Measurements from ENCODE around the gene FRMD8. TPM values are rescaled to one million over a fixed set of nuclear protein-coding genes. Genes with fewer than 3 reads are reported as not detected.

Gene FRMD8
- total RNA-seq, 1 donor from 2014 or later: 22.6 TPM

DNA sequence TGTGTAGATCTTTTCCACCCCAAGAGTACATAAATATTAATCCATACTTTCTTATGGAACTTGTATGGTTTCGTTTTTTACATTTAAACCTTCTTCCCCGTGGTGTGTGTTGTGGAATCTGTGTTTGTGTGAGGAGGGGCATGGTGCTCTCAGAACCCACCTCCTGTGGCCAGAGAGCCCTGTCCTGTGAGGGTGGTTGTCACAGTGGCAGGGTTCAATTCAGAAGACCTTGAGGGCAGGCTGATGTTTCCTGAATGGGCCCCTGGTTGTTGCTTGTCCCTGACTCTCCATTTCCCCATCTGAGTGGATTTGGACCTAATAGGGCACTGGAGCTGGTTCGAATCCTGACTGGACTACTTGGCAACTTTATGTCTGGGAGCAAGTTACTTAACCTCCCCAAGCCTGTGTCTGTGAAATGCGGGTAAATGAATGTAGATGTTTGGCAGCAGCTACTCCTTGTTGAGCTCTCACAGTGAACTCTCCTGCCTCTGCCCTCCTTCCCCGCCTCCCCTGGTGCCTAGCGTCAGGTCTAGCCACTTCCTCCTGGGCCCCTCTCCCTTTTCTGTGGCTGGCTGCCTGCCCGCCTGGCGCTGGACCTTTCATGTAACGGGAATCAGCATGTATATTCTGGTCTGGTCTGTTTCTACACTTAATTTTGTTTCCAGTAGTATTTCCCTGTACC is 43.4 kb downstream of the FRMD8 start:
- TF ChIP-seq, protein P1, sequence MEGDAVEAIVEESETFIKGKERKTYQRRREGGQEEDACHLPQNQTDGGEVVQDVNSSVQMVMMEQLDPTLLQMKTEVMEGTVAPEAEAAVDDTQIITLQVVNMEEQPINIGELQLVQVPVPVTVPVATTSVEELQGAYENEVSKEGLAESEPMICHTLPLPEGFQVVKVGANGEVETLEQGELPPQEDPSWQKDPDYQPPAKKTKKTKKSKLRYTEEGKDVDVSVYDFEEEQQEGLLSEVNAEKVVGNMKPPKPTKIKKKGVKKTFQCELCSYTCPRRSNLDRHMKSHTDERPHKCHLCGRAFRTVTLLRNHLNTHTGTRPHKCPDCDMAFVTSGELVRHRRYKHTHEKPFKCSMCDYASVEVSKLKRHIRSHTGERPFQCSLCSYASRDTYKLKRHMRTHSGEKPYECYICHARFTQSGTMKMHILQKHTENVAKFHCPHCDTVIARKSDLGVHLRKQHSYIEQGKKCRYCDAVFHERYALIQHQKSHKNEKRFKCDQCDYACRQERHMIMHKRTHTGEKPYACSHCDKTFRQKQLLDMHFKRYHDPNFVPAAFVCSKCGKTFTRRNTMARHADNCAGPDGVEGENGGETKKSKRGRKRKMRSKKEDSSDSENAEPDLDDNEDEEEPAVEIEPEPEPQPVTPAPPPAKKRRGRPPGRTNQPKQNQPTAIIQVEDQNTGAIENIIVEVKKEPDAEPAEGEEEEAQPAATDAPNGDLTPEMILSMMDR (IDR thresholded peaks at IDR 0.05): no peak
- intact Hi-C loops (cut with DNase I): loop anchor here (5.0 kb wide), 1 partner anchor 72 kb away; no protein-coding TSS in a partner anchor
- ATAC-seq (peak; percentile 14 to 27), DNase-seq (peak; percentile 79)
- Histone ChIP-seq H3K36me3 (peaks cover 71% of the 10 kb centered on the region), H3K27ac (peak overlapping the region; percentile 74), H3K9me3 (no peaks in the 10 kb centered on the region), H3K27me3 (ENCODE audit: low read depth) (no peaks in the 10 kb centered on the region), H3K4me3 (peak overlapping the region; percentile 91), H3K4me1 (peaks cover 80% of the 10 kb centered on the region)

DNA sequence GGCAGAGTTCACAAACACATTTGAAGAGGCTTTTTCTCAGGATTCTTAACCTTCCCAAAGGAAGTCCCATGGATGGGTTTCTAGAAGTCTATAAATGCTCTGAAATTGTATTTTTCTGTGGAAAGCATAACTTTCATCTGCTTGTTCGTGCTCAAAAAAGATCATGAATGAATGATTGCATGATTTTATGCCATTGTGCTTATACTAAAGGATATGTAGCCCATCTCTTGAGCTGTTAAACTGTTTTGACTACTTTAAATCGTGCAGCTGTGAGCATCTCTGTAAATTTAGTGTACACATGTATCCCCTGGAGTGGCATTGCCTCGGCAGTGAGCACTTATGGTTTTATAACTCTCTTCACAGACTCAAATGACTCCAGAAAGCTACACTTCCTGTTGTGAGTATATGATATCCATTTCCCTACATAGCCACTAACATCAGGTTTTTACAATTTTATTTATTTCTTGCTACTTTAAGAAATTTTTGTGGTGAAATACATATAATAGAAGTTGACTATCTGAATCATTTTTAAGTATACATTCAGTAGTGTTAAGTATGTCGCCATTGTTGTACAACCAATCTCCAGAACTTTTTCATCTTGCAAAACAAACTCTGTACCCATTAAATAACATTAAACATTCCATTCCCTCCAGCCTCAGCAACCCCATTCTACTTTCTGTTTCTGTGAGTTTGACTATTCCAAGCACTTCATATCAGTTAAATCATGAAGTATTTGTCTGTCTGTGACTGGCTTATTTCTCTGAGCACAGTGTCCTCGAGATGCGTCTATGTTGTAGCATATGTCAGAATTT is 44.2 kb downstream of the FRMD8 start:
- Histone ChIP-seq H3K4me3 (peak overlapping the region; percentile 91), H3K9me3 (no peaks in the 10 kb centered on the region), H3K4me1 (peaks cover 88% of the 10 kb centered on the region), H3K36me3 (peaks cover 71% of the 10 kb centered on the region), H3K27ac (peak overlapping the region; percentile 74), H3K27me3 (ENCODE audit: low read depth) (no peaks in the 10 kb centered on the region)
- intact Hi-C loops (cut with DNase I): no loop called here
- TF ChIP-seq, protein P1 (IDR thresholded peaks at IDR 0.05): no peak
- DNase-seq: no peak
- ATAC-seq: no peak

DNA sequence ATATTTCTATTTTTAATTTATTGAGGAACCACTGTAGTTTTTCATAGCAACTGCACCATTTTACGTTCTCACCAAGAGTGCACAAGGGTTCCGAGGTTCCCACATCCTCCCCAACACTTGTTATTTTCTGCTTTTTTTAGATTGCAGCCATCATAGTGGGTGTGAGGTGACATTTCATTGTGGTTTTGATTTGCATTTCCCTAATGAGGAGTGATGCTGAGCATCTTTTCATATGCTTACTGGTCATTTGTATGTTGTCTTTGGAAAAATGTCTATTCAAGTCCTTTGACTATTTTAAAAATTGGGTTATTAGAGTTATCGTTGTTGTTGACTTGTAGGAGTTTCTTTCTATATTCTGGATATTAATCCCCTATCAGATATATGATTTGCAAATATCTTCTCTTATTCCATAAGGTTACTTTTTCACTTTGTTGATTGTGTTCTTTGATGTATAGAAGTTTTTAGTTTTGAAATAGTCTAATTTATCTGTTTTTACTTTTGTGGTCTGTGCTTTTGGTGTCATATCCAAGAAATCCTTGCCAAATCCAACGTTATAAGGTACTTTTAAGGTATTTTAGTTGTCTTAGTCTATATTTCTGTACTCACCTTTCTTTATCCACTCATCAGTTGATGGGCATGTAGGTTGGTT is 45.1 kb downstream of the FRMD8 start:
- H3K4me3 ChIP-seq: peak overlapping the region; percentile 91
- H3K36me3 ChIP-seq: peaks cover 71% of the 10 kb centered on the region
- no peak for ATAC-seq
- intact Hi-C loops (cut with DNase I): no loop called here
- DNase-seq: no peak
- no peaks in the 10 kb centered on the region for H3K27me3 ChIP-seq (ENCODE audit: low read depth)
- H3K9me3 ChIP-seq: no peaks in the 10 kb centered on the region
- peaks cover 97% of the 10 kb centered on the region for H3K4me1 ChIP-seq
- H3K27ac ChIP-seq: peak overlapping the region; percentile 74
- TF ChIP-seq, protein P1 (IDR thresholded peaks at IDR 0.05): no peak

DNA sequence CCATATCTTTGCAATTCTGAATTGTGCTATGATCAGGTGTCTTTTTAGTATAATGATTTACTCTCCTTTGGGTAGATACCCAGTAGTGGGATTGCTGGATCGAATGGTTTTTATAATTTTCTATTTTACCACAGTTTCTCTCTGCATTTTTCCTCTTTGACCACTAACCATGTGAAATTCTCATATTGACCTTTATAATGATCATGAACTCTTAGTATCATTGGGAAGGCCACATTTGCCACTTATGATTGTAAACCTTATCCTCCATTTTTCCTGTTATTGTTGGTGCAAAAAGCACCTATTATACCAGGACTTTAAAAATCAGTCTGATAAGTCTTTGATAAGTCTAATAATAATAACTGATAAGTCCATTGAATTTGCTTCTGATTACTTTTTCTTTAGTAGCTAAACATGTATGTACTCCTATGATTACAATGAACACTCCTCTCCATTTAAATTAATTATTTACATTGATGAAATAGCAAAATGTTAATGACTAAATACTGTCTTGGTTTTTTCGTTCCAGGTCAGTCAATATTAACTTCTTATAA is 45.7 kb downstream of the FRMD8 start:
- Histone ChIP-seq H3K27ac (no peak overlapping the region), H3K9me3 (no peaks in the 10 kb centered on the region), H3K36me3 (peaks cover 68% of the 10 kb centered on the region), H3K27me3 (ENCODE audit: low read depth) (no peaks in the 10 kb centered on the region), H3K4me3 (peak overlapping the region; percentile 91), H3K4me1 (peaks cover 97% of the 10 kb centered on the region)
- intact Hi-C loops (cut with DNase I): no loop called here
- DNase-seq (no peak), ATAC-seq (no peak)
- TF ChIP-seq, protein P1 (IDR thresholded peaks at IDR 0.05): no peak
